Tibial nerve (tissue), 4 donors: ENCODE results near the gene COMMD7.

Experiments used
- CTCF ChIP-seq, 5 experiments: fragments of 200-600 bp in 3 of 5; fragments of 450-650 bp in 2 of 5; sonication (generic) in 3 of 5; IDR thresholded peaks; one replicate each; pipeline ENCODE4 v1.5.1; 2016 to 2019; ENCODE audit warnings: antibody characterized with exemption in 5 of 5, mild to moderate bottlenecking in 3 of 5, moderate library complexity in 2 of 5
- EP300 ChIP-seq, 2 donors: sonication (generic); formaldehyde crosslinking; IDR thresholded peaks; one replicate each; pipeline ENCODE4 v1.6.1; 2017; ENCODE audit warnings: antibody characterized with exemption in 2 of 2, mild to moderate bottlenecking in 1 of 2
- POLR2A ChIP-seq, 2 donors: fragments of 450-650 bp; IDR thresholded peaks; one replicate each; pipeline ENCODE4 v1.6.1; 2017; ENCODE audit warnings: antibody characterized with exemption in 2 of 2, mild to moderate bottlenecking in 2 of 2, moderate library complexity in 2 of 2

- no peak for TF ChIP-seq POLR2A (IDR thresholded peaks at IDR 0.05)
- TF ChIP-seq CTCF (IDR thresholded peaks at IDR 0.05): no peak
- TF ChIP-seq EP300 (IDR thresholded peaks at IDR 0.05): no peak
Observed at GRCh38 chr20:32709632-32710121, 33.6 kb downstream of the COMMD7 start.
